AG10803 (cell line): Measurements from ENCODE around the gene GNB5.
"Not testable (repeated sequence)": the region's sequence is repeated elsewhere in the genome, so short reads cannot be mapped to it uniquely, and the experiment has no call there.

Experiments
- DNase-seq: peaks from one replicate; pipeline ENCODE4 v3.0.0; 2010; ENCODE audit warnings: low read depth
- H3K4me3 ChIP-seq: 2 replicates; pipeline ENCODE4 v1.5.1; 2011; ENCODE audit warnings: mild to moderate bottlenecking, low read length, control low read depth
- TF ChIP-seq, protein P1 (sequence below): conservative IDR thresholded peaks from 2 replicates; pipeline ENCODE4 v1.5.1; 2011; ENCODE audit warnings: mild to moderate bottlenecking, low read length, control low read depth, inconsistent platforms

Gene GNB5

DNA sequence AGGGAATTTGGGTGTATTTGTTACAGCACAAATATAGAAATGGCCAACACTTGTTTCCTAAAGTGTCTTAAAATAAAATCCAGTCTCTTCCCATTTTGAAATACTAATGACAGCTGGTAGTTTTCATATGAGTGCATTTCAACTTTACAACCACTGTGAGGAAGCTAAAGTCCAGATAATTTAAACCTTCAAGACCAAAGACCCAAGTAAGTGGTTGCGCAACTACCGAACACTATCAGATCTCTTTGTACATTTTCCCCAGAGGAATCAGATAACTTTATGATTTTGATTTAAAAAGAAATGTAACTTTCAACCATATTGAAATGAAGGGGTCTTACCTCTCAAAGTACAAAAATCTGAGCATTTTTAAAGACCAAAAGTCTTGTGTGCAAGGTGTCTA is 92.9 kb downstream of the GNB5 start:
- H3K4me3 ChIP-seq: no peak overlapping the region
- no peak for DNase-seq
- TF ChIP-seq, protein P1, sequence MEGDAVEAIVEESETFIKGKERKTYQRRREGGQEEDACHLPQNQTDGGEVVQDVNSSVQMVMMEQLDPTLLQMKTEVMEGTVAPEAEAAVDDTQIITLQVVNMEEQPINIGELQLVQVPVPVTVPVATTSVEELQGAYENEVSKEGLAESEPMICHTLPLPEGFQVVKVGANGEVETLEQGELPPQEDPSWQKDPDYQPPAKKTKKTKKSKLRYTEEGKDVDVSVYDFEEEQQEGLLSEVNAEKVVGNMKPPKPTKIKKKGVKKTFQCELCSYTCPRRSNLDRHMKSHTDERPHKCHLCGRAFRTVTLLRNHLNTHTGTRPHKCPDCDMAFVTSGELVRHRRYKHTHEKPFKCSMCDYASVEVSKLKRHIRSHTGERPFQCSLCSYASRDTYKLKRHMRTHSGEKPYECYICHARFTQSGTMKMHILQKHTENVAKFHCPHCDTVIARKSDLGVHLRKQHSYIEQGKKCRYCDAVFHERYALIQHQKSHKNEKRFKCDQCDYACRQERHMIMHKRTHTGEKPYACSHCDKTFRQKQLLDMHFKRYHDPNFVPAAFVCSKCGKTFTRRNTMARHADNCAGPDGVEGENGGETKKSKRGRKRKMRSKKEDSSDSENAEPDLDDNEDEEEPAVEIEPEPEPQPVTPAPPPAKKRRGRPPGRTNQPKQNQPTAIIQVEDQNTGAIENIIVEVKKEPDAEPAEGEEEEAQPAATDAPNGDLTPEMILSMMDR: no peak

DNA sequence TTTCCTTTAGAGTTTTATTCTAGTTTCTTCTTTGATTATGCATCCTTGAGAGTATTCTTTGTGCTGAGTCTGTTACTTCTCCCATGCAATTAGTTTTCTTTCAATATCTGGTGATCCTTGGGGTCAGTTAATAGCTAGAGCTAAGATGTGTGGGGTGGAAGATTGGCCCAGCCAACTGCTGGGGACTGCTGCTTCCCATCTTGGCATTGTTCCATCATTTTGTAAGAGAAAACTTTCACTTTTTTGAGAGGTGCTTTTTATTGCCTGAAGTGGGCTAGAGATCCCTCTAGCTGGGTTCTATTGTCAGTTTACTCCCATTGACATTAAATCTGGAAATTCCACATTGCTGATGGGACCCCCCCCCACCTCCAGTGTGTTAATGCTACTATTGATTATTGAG is 94.0 kb downstream of the GNB5 start:
- H3K4me3 ChIP-seq: no peak overlapping the region
- no peak for DNase-seq
- TF ChIP-seq, protein P1: no peak

GRCh38 chr15:52096536-52096935 is 94.7 kb downstream of the GNB5 start:
- not testable (repeated sequence) for DNase-seq, H3K4me3 ChIP-seq

- peak; percentile 99 for DNase-seq
- TF ChIP-seq, protein P1: no peak
- H3K4me3 ChIP-seq: no peak overlapping the region
These were observed 95.5 kb downstream of the GNB5 start for GRCh38 chr15:52095597-52096262.

DNA sequence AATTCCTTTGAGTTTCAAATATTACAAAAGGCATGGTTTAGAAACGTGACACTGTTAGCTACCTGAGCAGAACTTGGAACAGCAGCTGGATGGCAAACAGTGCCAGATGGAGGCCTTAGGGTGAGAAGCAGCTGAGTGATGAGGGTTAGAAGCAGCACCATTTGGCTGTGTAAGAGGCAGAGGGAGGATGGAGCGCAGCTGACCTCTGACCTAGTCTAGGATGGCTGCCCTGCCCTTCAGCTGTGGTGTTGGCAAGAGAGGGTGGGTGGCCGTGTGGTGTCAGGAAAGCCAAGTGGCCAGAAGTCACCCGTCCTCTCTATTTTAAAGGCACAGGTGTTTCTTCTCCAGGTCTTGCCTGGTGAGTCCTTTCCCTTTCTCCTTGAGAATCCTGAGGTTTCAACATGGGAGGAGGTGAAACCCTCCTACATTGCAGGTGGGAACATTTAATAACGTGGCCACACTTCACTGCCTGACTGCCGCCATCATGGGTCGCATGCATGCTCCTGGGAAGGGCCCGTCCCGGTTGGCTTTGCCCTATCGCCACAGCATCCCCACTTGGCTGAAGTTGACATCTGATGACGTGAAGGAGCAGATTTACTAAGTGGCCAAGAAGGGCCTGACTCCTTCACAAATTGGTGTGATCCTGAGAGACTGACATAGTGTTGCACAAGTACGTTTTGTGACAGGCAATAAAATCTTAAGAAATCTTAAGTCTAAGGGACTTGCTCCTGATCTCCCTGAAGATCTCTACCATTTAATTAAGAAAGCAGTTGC is 96.2 kb downstream of the GNB5 start:
- TF ChIP-seq, protein P1: no peak
- DNase-seq: no peak
- no peak overlapping the region; the same call in 1 of the 2 replicates for H3K4me3 ChIP-seq

DNA sequence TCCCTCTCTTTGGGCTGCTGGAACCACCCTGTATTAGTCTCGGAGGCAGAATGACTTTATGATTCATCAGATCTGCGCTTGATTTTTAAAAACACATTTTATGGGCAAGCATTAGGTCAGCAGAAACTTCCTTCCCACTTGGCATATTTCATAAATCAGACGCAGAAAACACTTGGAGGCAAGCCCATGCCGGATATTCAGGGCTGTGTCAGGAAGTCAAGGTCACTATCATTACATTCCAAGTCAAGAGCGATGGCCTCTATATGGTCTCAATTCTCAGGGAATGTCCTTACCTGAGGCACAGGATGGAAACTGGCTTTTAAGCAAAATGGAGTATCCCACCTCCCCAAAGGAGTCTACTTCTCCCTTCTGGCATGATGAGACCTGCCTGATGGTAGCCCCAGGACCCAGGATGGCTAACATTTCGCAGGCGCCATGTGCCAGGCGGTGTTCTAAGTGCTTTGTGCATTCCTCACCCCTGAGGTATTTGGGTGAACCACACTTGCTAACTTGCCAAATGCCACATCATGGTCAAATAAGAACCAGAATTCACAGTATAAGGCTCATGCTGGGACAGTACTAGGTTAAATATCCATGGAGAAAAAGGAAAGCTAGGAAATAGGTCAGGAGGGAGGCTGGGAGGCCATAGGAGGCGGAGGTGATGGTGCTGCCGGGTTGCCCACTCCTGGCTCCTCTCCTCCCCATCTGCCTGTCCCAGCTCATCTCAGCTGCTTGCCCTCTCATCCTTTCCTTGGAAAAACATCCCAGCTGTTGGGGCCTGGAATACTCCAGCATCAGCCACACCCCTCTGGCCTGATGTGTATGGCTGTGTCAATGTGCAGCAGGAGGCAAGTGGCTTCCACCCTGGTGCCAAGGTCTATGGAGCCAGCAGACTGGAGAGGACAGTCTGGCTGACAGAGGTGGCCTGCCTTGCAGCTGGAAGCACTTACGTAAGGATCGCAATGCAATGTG is 97.4 kb downstream of the GNB5 start:
- DNase-seq: peak; percentile 97
- no peak overlapping the region; the same call in 1 of the 2 replicates for H3K4me3 ChIP-seq
- TF ChIP-seq, protein P1: no peak

GRCh38 chr15:52093167-52093538 is 98.0 kb downstream of the GNB5 start:
- TF ChIP-seq, protein P1: no peak
- no peak for DNase-seq
- H3K4me3 ChIP-seq: no peak overlapping the region
